H1 (cell line): ENCODE results near the gene SPACA7. TPM values are rescaled to one million over a fixed set of nuclear protein-coding genes. Genes with fewer than 3 reads are reported as not detected.

ENCODE experiments used
- CTCF ChIA-PET: fragments of 300-600 bp; sonication (Branson Sonifier 250); formaldehyde crosslinking; loops from one replicate; lab custom pipeline; 2021; ENCODE audit not compliant: partially characterized antibody; lab: Charles Lee
- POLR2A ChIA-PET: fragments of 300-600 bp; sonication (Branson Sonifier 250); formaldehyde crosslinking; loops from one replicate; lab custom pipeline; 2021; ENCODE audit warnings: inconsistent platforms; ENCODE audit not compliant: partially characterized antibody; lab: Charles Lee
- DNase-seq, 2 experiments: peaks; one replicate each; pipeline versions ENCODE4 v3.0.0 to v3.0.0-alpha.2; 2010 to 2022; ENCODE audit warnings: low spot score in 2 of 2, low read depth in 1 of 2, mixed read lengths in 1 of 2
- FAIRE-seq: peaks from 2 replicates; lab custom pipeline; 2011; peaks lifted over from hg19 to GRCh38; lab: Jason Lieb, UNC
- H2AFZ ChIP-seq: 2 replicates; pipeline ENCODE4 v1.8.1; 2012; ENCODE audit warnings: low read length, inconsistent platforms
- H2AK5ac ChIP-seq: 2 replicates; pipeline ENCODE4 v1.6.1; 2013; ENCODE audit warnings: low read depth, low read length
- H2BK120ac ChIP-seq: replicated peaks from 2 replicates; pipeline ENCODE3; 2013; ENCODE audit warnings: low read depth, low read length, inconsistent platforms
- H2BK12ac ChIP-seq: 2 replicates; pipeline ENCODE4 v1.6.1; 2013; ENCODE audit warnings: low read depth, low read length
- H2BK15ac ChIP-seq: 2 replicates; pipeline ENCODE4 v1.6.1; 2013; ENCODE audit warnings: low read length
- H2BK20ac ChIP-seq: 2 replicates; pipeline ENCODE4 v1.6.1; 2013; ENCODE audit warnings: low read length
- H2BK5ac ChIP-seq: 2 replicates; pipeline ENCODE4 v1.6.1; 2013; ENCODE audit warnings: low read depth, low read length
- H3K14ac ChIP-seq: 2 replicates; pipeline ENCODE4 v1.6.1; 2013; ENCODE audit warnings: inconsistent platforms; ENCODE audit not compliant: insufficient read length
- H3K18ac ChIP-seq: 2 replicates; pipeline ENCODE4 v1.6.1; 2013; ENCODE audit warnings: low read length; ENCODE audit errors: extremely low read depth
- H3K23ac ChIP-seq: 2 replicates; pipeline ENCODE4 v1.6.1; 2013; ENCODE audit warnings: inconsistent platforms; ENCODE audit not compliant: insufficient read length
- H3K23me2 ChIP-seq: 2 replicates; pipeline ENCODE4 v1.6.1; 2013; ENCODE audit warnings: low read depth, low read length
- H3K27ac ChIP-seq: 2 replicates; pipeline ENCODE4 v1.6.1; 2011; ENCODE audit warnings: low read depth, low read length, inconsistent platforms
- H3K27me3 ChIP-seq, 4 experiments: replicated peaks in 1 of 4; 1 replicate in 1 of 4; 2 replicates in 3 of 4; pipeline versions ENCODE4 v1.6.1 to v1.8.1; 2011 to 2013; ENCODE audit warnings: low read length in 3 of 4, mild to moderate bottlenecking in 3 of 4, inconsistent platforms in 2 of 4, mixed read lengths in 2 of 4, moderate library complexity in 1 of 4; ENCODE audit not compliant: control insufficient read depth in 3 of 4, insufficient read depth in 3 of 4; ENCODE audit errors: extremely low read depth in 1 of 4
- H3K36me3 ChIP-seq, 4 experiments: 2 replicates each; pipeline versions ENCODE4 v1.6.1 to v1.8.1; 2011 to 2013; ENCODE audit warnings: mild to moderate bottlenecking in 4 of 4, low read length in 3 of 4, moderate library complexity in 2 of 4, control low read depth in 1 of 4, inconsistent platforms in 1 of 4; ENCODE audit not compliant: insufficient read depth in 4 of 4, control insufficient read depth in 2 of 4
- H3K4ac ChIP-seq: replicated peaks from 2 replicates; pipeline ENCODE3; 2013; ENCODE audit warnings: low read length, low read depth, mixed read lengths, inconsistent platforms; ENCODE audit not compliant: insufficient read length
- H3K4me1 ChIP-seq, 4 experiments: replicated peaks in 1 of 4; 1 replicate in 1 of 4; 2 replicates in 3 of 4; pipeline versions ENCODE4 v1.6.1 to v1.8.1; 2011 to 2013; ENCODE audit warnings: low read length in 3 of 4, inconsistent platforms in 2 of 4, mixed read lengths in 1 of 4; ENCODE audit not compliant: insufficient read depth in 4 of 4, control insufficient read depth in 3 of 4
- H3K4me2 ChIP-seq, 2 experiments: 2 replicates each; pipeline versions ENCODE4 v1.6.1 to v1.8.1; 2011 to 2013; ENCODE audit warnings: low read depth in 2 of 2, low read length in 2 of 2, control low read depth in 1 of 2, inconsistent platforms in 1 of 2, mild to moderate bottlenecking in 1 of 2; ENCODE audit not compliant: insufficient read depth in 1 of 2
- H3K4me3 ChIP-seq, 4 experiments: fragments of 200-600, 300-600 bp in 1 of 4; sonication (generic), shearing (Covaris generic), sonication (Bioruptor Twin) in 1 of 4; 2 replicates each; pipeline versions ENCODE4 v1.5.1 to v1.8.1; 2011 to 2016; ENCODE audit warnings: low read length in 4 of 4, low read depth in 3 of 4, control low read depth in 2 of 4, inconsistent platforms in 2 of 4, mild to moderate bottlenecking in 2 of 4, mixed read lengths in 1 of 4, moderate library complexity in 1 of 4; ENCODE audit not compliant: insufficient read depth in 2 of 4; ENCODE audit errors: extremely low read depth in 1 of 4
- H3K56ac ChIP-seq: replicated peaks from 2 replicates; pipeline ENCODE3; 2013; ENCODE audit warnings: low read depth, mild to moderate bottlenecking, mixed read lengths, low read length, inconsistent platforms; ENCODE audit not compliant: insufficient read length
- H3K79me1 ChIP-seq: 2 replicates; pipeline ENCODE4 v1.6.1; 2013; ENCODE audit warnings: low read depth, low read length, control low read depth
- H3K79me2 ChIP-seq, 2 experiments: 2 replicates each; pipeline versions ENCODE4 v1.6.1 to v1.8.1; 2012 to 2013; ENCODE audit warnings: low read length in 2 of 2, mild to moderate bottlenecking in 2 of 2, inconsistent platforms in 1 of 2; ENCODE audit not compliant: insufficient read depth in 2 of 2, control insufficient read depth in 1 of 2
- H3K9ac ChIP-seq, 4 experiments: replicated peaks in 1 of 4; 1 replicate in 1 of 4; 2 replicates in 3 of 4; pipeline versions ENCODE4 v1.6.1 to v1.8.1; 2011 to 2013; ENCODE audit warnings: low read depth in 3 of 4, low read length in 3 of 4, control low read depth in 2 of 4, mild to moderate bottlenecking in 2 of 4, moderate library complexity in 2 of 4, inconsistent platforms in 1 of 4; ENCODE audit errors: extremely low read depth in 1 of 4
- H3K9me3 ChIP-seq, 2 experiments: 2 replicates each; pipeline versions ENCODE4 v1.6.1 to v1.8.1; 2012 to 2013; ENCODE audit warnings: mild to moderate bottlenecking in 2 of 2, moderate library complexity in 2 of 2, control low read depth in 1 of 2, inconsistent platforms in 1 of 2, low read depth in 1 of 2, low read length in 1 of 2, mixed read lengths in 1 of 2; ENCODE audit not compliant: insufficient read depth in 2 of 2
- H4K20me1 ChIP-seq, 2 experiments: replicated peaks in 1 of 2; 2 replicates each; pipeline versions ENCODE3 to v1.8.1; 2011 to 2013; ENCODE audit warnings: inconsistent platforms in 2 of 2, low read length in 2 of 2, mild to moderate bottlenecking in 1 of 2; ENCODE audit not compliant: insufficient read depth in 2 of 2, control insufficient read depth in 1 of 2
- H4K5ac ChIP-seq: 2 replicates; pipeline ENCODE4 v1.6.1; 2013; ENCODE audit warnings: low read length, low read depth, mixed read lengths, inconsistent platforms; ENCODE audit not compliant: insufficient read length
- H4K8ac ChIP-seq: 2 replicates; pipeline ENCODE4 v1.8.0; 2013; ENCODE audit warnings: mild to moderate bottlenecking, moderate library complexity, low read length, inconsistent platforms; ENCODE audit not compliant: insufficient read depth; ENCODE audit errors: extremely low read depth
- H4K91ac ChIP-seq: replicated peaks from 2 replicates; pipeline ENCODE3; 2013; ENCODE audit warnings: low read length, mixed read lengths, inconsistent platforms; ENCODE audit not compliant: insufficient read length
- CBX5 ChIP-seq: fragments of 300-800, 300-1000 bp; sonication (generic); IDR thresholded peaks from 2 replicates; pipeline ENCODE4 v1.7.1; 2016; ENCODE audit warnings: antibody characterized with exemption, low read length, low read depth
- CHD1 ChIP-seq: IDR thresholded peaks from 2 replicates; pipeline ENCODE4 v1.6.1; 2012; ENCODE audit warnings: low read depth, low read length, improper control_type of control experiment
- E2F6 ChIP-seq: IDR thresholded peaks from 2 replicates; pipeline ENCODE4 v1.6.1; 2012; ENCODE audit warnings: inconsistent platforms
- RNF2 ChIP-seq: fragments of 200-900, 300-1000 bp; sonication (generic); IDR thresholded peaks from 2 replicates; pipeline ENCODE4 v1.7.1; 2016; ENCODE audit warnings: borderline replicate concordance, low read depth, mild to moderate bottlenecking, antibody characterized with exemption, low read length; ENCODE audit not compliant: poor library complexity, severe bottlenecking; ENCODE audit errors: missing control alignments
- SUZ12 ChIP-seq: fragments of 200-600 bp; sonication (generic); IDR thresholded peaks from 2 replicates; pipeline ENCODE4 v1.6.1; 2012; ENCODE audit warnings: mild to moderate bottlenecking, inconsistent platforms, low read length, moderate library complexity, mixed read lengths
- TAF1 ChIP-seq: IDR thresholded peaks from 2 replicates; pipeline ENCODE4 v1.6.1; 2011; ENCODE audit warnings: mild to moderate bottlenecking, low read depth, low read length
- WGBS, 2 experiments: shearing (Covaris generic) in 1 of 2; methylation state at CpG; one replicate each; pipeline versions ENCODE4 v1.1.6 to v1.1.7; 2013 to 2015; ENCODE audit warnings: low lambda C conversion rate in 2 of 2, mixed read lengths in 2 of 2, inconsistent platforms in 1 of 2, low coverage in 1 of 2, missing lambda C conversion rate in 1 of 2; ENCODE audit not compliant: insufficient replicate concordance in 2 of 2, insufficient coverage in 1 of 2, insufficient read length in 1 of 2; ENCODE audit errors: extremely low coverage in 1 of 2, missing lambda C conversion rate in 1 of 2; 5-methylcytosine and 5-hydroxymethylcytosine counted together
- polyA plus RNA-seq, 7 experiments: library from polyadenylated mRNA; depleted of rRNA in 3 of 7; stranded (reverse) in 5 of 7; unstranded in 2 of 7; fragments of >200 nt in 5 of 7; fragments of 200-250 nt in 2 of 7; gene quantifications; 1 replicate in 5 of 7; 2 replicates in 1 of 7; 4 replicates in 1 of 7; pipeline versions ENCODE4 v1.2.1 to v1.2.3, GENCODE V29; 2011 to 2013; ENCODE audit warnings: missing spikeins in 2 of 7, mixed read lengths in 2 of 7
- total RNA-seq: library from RNA; stranded (reverse); fragmentation: NEBNext Ultra II Directional; extraction: Animal tissue kit (Norgen Biotek cat#: 25700); gene quantifications from 2 replicates; pipeline ENCODE4 v1.2.1, GENCODE V29; 2021
- TF ChIP-seq, protein P1 (sequence below): IDR thresholded peaks from 2 replicates; pipeline ENCODE4 v1.6.1; 2012; ENCODE audit warnings: inconsistent platforms

SPACA7 gene
- total and polyA plus RNA-seq, 2 of the 8 experiments (the other 6 are each of a cell fraction or from before 2014, with no cell fraction given) = not detected

DNA sequence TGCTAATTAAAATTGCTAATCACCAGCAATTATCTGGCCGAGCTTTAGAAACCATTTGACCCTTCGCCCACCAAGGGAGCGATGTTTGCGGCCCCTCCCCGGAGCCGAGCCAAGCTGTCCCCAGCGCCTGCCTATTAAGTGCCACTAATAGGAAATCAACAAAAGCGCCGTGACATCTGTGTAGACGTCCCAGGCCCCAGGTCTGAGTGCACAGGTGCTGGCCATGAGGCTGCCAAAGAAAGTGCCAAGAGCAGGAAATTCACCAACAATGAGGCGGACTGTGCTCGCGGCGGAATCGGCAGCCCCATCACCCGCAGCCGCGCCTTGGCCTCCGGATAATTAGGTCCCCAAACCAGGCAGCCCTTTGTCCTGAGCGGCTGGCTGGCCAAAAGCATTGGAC lies 44.5 kb upstream of the SPACA7 start:
- Histone ChIP-seq H3K23ac (no peak overlapping the region), H2BK5ac (no peak overlapping the region), H2BK15ac (no peak overlapping the region), H3K36me3 (no peaks in the 10 kb centered on the region), H4K8ac (no peak overlapping the region), H2BK20ac (no peak overlapping the region), H3K18ac (no peak overlapping the region), H2BK12ac (no peak overlapping the region), H3K4me1 (peaks cover 0 to 10% (median 5%) of the 10 kb centered on the region in 4 experiments; a peak in 2 of 7 replicates), H3K56ac (no peak overlapping the region), H3K9ac (no peak overlapping the region), H3K4me3 (peak overlapping the region in 1 of 4 experiments; percentile 51; a peak in 4 of 8 replicates), H3K27ac (no peak overlapping the region), H3K4ac (no peak overlapping the region), H2AFZ (no peak overlapping the region), H3K27me3 (peaks cover 0 to 44% (median 35%) of the 10 kb centered on the region in 4 experiments; a peak in 6 of 7 replicates), H2AK5ac (no peak overlapping the region), H3K4me2 (peak overlapping the region; percentile 47 to 66), H3K23me2 (peaks cover 6% of the 10 kb centered on the region; the same call in 1 of the 2 replicates), H4K20me1 (no peaks in the 10 kb centered on the region), H3K79me1 (no peaks in the 10 kb centered on the region), H3K9me3 (no peaks in the 10 kb centered on the region; a peak in 1 of 4 replicates), H4K5ac (no peak overlapping the region), H2BK120ac (no peak overlapping the region), H4K91ac (no peak overlapping the region), H3K79me2 (no peaks in the 10 kb centered on the region), H3K14ac (no peak overlapping the region)
- 59% methylated on average over 20 of the region's 20 CpGs; no CpG with 5 or more reads in 1 of the 2 experiments for WGBS, 2 experiments
- no peak for TF ChIP-seq TAF1
- TF ChIP-seq RNF2 = no peak
- no peak for TF ChIP-seq SUZ12
- TF ChIP-seq, protein P1, sequence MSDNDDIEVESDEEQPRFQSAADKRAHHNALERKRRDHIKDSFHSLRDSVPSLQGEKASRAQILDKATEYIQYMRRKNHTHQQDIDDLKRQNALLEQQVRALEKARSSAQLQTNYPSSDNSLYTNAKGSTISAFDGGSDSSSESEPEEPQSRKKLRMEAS = peak; percentile 65
- no peak for TF ChIP-seq CHD1
- TF ChIP-seq E2F6 = 0 out of 2 replicates have a peak, but pooled peaks have one; percentile 37
- TF ChIP-seq CBX5 = no peak
- DNase-seq (no peak), FAIRE-seq (no peak)
- CTCF ChIA-PET = no interaction called here
- POLR2A ChIA-PET = no interaction called here
